ENCODE measurements around the gene PDZD2. TPM values are rescaled to one million over a fixed set of nuclear protein-coding genes. Genes with fewer than 3 reads are reported as not detected.
"Not testable (repeated sequence)": the region's sequence is repeated elsewhere in the genome, so short reads cannot be mapped to it uniquely, and the experiment has no call there.

The PDZD2 gene
- total RNA-seq, 1 donor from 2014 or later = not detected

DNA sequence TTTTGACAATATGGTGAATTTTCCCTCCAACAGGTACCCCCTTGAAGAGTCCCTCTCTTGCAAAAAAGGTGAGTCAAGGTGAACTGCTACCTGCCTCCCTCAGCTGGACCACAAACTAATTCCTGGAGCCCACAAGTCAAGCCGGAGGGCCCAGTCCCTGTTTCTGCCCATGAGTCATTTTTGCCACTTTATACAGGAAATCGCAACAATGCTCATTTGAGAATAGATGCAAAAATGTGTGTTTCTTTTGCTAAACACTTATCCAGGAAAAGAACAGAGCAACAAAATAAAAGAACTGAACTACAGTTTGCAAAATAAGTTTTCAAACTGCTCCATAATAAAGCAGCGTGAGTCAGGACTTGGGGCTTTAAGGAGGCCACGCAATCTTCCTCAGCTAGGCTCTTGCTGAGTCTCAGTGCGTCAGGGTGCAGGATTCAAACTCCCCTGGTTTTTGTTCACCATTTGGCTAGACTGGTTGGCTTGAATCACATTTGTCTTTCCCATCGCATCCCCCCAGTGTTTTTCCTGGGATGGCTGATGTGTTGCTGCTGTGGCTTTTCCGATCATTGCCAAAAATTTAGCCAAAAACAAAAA lies 432.5 kb downstream of the PDZD2 start:
- no peak for DNase-seq
- intact Hi-C loops (cut with micrococcal nuclease) = no loop called here
- Mint-ChIP-seq H3K4me1 (peaks cover 1% of the 10 kb centered on the region), H3K9me3 (no peaks in the 10 kb centered on the region), H3K36me3 (ENCODE audit: low read depth) (no peaks in the 10 kb centered on the region), H3K27me3 (no peaks in the 10 kb centered on the region), H3K27ac (no peak overlapping the region), H3K4me3 (no peak overlapping the region)

DNA sequence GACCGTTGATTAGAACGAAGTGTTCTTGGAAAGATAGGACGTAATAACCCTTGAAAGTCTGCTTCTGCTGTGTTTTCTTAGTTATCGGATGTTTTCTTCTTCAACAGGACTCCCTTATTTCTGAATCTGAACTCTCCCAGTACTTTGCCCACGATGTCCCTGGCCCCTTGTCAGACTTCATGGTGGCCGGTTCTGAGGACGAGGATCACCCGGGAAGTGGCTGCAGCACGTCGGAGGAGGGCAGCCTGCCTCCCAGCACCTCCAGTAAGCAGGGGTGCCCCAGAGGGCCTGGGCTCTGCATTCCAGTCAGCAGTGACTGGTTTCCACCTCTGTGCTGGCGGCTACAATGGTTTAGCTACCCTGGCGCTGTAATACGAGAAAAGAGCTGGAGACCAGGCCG lies 433.1 kb downstream of the PDZD2 start:
- intact Hi-C loops (cut with micrococcal nuclease) = no loop called here
- H3K4me1 Mint-ChIP-seq = peaks cover 1% of the 10 kb centered on the region

DNA sequence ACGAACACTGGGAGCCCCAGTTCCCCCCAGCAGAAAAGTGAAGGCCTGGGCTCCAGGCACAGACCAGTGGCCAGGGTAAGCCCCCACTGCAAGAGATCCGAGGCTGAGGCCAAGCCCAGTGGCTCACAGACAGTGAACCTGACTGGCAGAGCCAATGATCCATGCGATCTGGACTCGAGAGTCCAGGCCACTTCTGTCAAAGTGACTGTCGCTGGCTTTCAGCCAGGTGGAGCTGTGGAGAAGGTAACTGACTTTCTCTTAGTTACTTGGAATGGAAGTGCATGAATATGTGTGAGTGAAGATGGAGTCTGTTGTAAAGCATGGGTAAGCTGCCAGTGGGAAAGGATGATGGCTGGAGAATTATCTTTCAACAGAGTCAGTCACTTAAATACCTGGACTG lies 435.5 kb downstream of the PDZD2 start:
- intact Hi-C loops (cut with micrococcal nuclease) = no loop called here
- no peaks in the 10 kb centered on the region for H3K27me3 Mint-ChIP-seq
- no peak overlapping the region for H3K27ac Mint-ChIP-seq
- no peaks in the 10 kb centered on the region for H3K9me3 Mint-ChIP-seq
- H3K4me1 Mint-ChIP-seq = peaks cover 1% of the 10 kb centered on the region
- no peak for DNase-seq
- H3K4me3 Mint-ChIP-seq = no peak overlapping the region
- H3K36me3 Mint-ChIP-seq (ENCODE audit: low read depth) = no peaks in the 10 kb centered on the region

More for the DNA sequence above, 433.1 kb downstream of the PDZD2 start:
- DNase-seq = no peak
- Mint-ChIP-seq H3K27ac (no peak overlapping the region), H3K9me3 (no peaks in the 10 kb centered on the region), H3K27me3 (no peaks in the 10 kb centered on the region), H3K36me3 (ENCODE audit: low read depth) (no peaks in the 10 kb centered on the region), H3K4me3 (no peak overlapping the region)

DNA sequence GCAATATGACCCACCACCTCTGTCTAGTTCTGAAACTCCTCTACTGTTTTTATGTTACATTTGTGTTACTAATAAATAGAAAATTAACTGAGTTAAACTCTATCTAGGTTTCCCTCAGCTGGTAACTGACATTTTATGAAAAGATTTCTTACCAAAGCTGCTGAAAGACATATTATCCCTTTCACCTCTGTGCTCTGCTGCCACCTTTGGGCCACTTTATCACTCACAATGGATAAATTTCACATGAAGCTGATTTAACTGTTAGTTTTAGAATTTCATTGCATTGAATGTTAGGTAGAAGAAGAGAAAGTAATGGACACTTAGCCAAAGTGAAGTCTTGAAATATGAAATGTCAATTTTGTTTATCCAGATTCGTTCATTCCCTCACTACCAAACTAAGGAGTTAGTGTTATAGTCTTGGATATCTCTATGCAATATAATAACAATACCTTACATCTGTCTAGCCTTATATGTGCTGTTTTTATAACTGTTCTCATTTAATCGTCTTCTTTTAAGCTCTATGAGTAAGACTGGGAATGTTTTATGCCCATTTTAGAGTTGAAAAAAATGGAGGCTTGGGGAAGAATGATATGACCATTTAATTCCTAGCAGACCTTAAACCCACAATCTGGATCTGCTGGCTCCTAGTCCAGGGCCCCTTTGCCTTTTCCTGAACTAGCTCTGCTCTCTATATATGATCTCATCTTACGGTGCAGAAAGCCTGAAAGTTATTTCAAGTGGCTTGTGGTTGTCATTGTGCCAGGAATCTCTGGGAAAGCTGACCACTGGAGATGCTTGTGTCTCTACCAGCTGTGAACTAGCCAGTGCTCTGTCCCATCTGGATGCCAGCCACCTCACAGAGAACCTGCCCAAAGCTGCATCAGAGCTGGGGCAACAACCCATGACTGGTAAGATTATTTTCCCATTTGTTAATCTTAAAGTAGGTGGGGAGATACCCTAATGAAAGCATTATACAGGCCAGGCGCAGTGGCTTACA lies 438.1 kb downstream of the PDZD2 start:
- DNase-seq = peak; percentile 81
- intact Hi-C loops (cut with micrococcal nuclease) = loop anchor here (1.0 to 2.0 kb wide), 2 partner anchors 252 to 496 kb away; no protein-coding TSS in a partner anchor

DNA sequence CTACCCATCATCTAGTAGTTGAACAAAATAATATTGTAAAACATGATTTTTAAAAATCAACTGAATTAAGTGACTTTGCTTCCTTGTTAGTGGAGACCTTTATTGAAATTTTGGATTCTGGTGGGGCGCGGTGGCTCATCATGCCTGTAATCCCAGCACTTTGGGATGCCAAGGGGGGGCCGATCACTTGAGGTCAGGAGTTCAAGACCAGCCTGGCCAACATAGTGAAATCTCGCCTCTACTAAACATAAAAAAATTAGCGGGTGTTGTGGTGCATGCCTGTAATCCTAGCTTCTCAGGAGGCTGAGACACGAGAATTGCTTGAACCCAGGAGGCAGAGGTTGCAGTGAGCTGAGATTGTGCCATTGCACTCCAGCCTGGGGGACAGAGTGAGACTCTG lies 439.9 kb downstream of the PDZD2 start:
- H3K4me1 Mint-ChIP-seq; H3K27me3 Mint-ChIP-seq; DNase-seq; H3K36me3 Mint-ChIP-seq (ENCODE audit: low read depth); H3K27ac Mint-ChIP-seq; intact Hi-C loops (cut with micrococcal nuclease); H3K4me3 Mint-ChIP-seq; H3K9me3 Mint-ChIP-seq: not testable (repeated sequence)

More for the DNA sequence above, 438.1 kb downstream of the PDZD2 start:
- H3K36me3 Mint-ChIP-seq (ENCODE audit: low read depth) = no peaks in the 10 kb centered on the region
- no peaks in the 10 kb centered on the region for H3K27me3 Mint-ChIP-seq
- H3K27ac Mint-ChIP-seq = no peak overlapping the region
- H3K4me3 Mint-ChIP-seq = no peak overlapping the region
- no peaks in the 10 kb centered on the region for H3K9me3 Mint-ChIP-seq
- no peaks in the 10 kb centered on the region for H3K4me1 Mint-ChIP-seq

DNA sequence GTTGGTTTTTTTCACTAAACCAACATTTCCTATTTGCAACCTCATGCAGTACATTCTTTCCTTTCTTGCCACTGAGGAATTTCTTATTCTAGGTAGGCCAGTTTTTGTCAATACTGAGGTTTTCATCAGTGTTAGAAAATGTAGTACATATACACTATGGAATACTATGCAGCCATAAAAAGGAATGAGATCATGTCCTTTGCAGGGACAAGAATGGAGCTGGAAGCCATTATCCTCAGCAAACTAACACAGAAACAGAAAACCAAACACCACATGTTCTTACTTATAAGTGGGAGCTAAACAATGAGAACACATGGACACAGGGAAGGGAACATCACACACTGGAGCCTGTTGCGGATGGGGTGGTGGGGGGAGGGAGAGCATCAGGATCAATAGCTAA lies 441.6 kb downstream of the PDZD2 start:
- H3K36me3 Mint-ChIP-seq (ENCODE audit: low read depth); H3K9me3 Mint-ChIP-seq; H3K4me1 Mint-ChIP-seq; intact Hi-C loops (cut with micrococcal nuclease); H3K27ac Mint-ChIP-seq; H3K4me3 Mint-ChIP-seq; DNase-seq; H3K27me3 Mint-ChIP-seq: not testable (repeated sequence)

DNA sequence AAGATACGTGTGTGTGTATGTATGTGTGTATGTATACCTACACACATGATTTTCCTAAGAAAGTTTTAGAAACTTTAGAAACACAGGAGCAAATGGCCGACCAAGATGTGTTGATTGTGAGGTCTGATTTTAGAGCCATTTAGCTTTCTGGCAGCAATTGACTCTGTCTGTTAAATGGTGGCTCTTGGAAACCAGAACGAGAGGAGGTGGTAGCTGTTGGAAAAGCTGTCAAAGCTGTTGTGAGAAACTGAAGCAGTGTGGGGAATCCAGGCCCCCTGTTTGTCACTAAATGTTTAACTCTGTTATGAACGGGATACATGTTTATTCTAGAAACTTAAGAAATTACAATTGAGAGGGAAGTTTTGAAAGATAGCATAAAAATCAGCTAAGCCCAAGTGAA lies 443.8 kb downstream of the PDZD2 start:
- Mint-ChIP-seq H3K36me3 (ENCODE audit: low read depth) (no peaks in the 10 kb centered on the region), H3K27ac (no peak overlapping the region), H3K9me3 (no peaks in the 10 kb centered on the region), H3K27me3 (no peaks in the 10 kb centered on the region), H3K4me3 (no peak overlapping the region), H3K4me1 (no peaks in the 10 kb centered on the region)
- DNase-seq = no peak
- intact Hi-C loops (cut with micrococcal nuclease) = no loop called here

DNA sequence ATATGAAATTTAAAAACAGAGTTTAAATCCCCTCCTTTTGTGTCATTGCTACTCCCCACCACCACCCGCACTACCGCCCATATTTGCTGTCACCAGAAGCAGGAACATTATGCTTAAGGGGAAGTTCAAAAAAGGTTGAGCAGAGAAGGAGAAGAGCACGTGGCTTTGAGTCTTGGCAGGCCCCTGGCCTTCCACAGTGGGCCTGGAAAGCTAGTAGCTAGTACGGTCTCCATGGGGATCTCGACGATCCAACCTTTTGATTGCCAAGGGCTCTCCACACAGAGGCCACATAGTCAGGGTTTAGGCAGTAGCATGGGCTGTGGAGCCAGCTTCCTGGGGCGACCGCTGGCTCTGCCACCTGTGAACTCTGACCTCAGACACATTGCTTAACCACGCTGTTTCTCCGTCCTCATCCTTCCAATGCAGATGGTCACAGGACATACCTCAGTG lies 445.1 kb downstream of the PDZD2 start:
- no peaks in the 10 kb centered on the region for H3K36me3 Mint-ChIP-seq (ENCODE audit: low read depth)
- no peak for DNase-seq
- H3K27ac Mint-ChIP-seq = no peak overlapping the region
- intact Hi-C loops (cut with micrococcal nuclease) = no loop called here
- H3K4me1 Mint-ChIP-seq = no peaks in the 10 kb centered on the region
- no peaks in the 10 kb centered on the region for H3K27me3 Mint-ChIP-seq
- H3K4me3 Mint-ChIP-seq = no peak overlapping the region
- H3K9me3 Mint-ChIP-seq = no peaks in the 10 kb centered on the region

DNA sequence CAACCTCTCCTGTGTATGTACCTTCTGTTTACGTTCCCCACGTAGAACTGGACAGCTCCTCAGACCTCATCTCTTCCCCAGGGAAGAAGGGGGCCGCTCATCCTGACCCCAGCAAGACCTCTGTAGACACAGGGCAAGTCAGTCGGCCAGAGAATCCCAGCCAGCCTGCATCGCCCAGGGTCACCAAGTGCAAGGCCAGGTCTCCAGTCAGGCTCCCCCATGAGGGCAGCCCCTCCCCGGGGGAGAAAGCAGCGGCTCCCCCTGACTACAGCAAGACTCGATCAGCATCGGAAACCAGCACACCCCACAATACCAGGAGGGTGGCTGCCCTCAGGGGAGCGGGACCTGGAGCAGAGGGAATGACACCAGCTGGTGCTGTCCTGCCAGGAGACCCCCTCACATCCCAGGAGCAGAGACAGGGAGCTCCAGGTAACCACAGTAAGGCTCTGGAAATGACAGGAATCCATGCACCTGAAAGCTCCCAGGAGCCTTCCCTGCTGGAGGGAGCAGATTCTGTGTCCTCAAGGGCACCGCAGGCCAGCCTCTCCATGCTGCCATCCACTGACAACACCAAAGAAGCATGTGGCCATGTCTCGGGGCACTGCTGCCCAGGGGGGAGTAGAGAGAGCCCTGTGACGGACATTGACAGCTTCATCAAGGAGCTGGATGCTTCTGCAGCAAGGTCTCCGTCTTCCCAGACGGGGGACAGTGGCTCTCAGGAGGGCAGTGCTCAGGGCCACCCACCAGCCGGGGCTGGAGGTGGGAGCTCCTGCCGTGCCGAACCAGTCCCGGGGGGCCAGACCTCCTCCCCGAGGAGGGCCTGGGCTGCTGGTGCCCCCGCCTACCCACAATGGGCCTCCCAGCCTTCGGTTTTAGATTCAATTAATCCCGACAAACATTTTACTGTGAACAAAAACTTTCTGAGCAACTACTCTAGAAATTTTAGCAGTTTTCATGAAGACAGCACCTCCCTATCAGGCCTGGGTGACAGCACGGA lies 448.5 kb downstream of the PDZD2 start:
- no peaks in the 10 kb centered on the region for H3K27me3 Mint-ChIP-seq
- no peak overlapping the region for H3K4me3 Mint-ChIP-seq
- no peaks in the 10 kb centered on the region for H3K4me1 Mint-ChIP-seq
- no peak for DNase-seq
- no peaks in the 10 kb centered on the region for H3K36me3 Mint-ChIP-seq (ENCODE audit: low read depth)
- intact Hi-C loops (cut with micrococcal nuclease) = no loop called here
- H3K9me3 Mint-ChIP-seq = no peaks in the 10 kb centered on the region
- no peak overlapping the region for H3K27ac Mint-ChIP-seq

DNA sequence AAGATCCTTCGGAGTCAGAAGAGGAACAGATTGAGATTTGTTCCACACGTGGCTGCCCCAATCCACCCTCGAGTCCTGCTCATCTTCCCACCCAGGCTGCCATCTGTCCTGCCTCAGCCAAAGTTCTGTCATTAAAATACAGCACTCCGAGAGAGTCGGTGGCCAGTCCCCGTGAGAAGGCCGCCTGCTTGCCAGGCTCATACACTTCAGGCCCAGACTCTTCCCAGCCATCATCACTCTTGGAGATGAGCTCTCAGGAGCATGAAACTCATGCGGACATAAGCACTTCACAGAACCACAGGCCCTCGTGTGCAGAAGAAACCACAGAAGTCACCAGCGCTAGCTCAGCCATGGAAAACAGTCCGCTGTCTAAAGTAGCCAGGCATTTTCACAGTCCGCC lies 449.3 kb downstream of the PDZD2 start:
- intact Hi-C loops (cut with micrococcal nuclease) = no loop called here
- Mint-ChIP-seq H3K36me3 (ENCODE audit: low read depth) (no peaks in the 10 kb centered on the region), H3K27me3 (no peaks in the 10 kb centered on the region), H3K4me1 (no peaks in the 10 kb centered on the region), H3K4me3 (no peak overlapping the region), H3K9me3 (no peaks in the 10 kb centered on the region), H3K27ac (no peak overlapping the region)
- DNase-seq = no peak

DNA sequence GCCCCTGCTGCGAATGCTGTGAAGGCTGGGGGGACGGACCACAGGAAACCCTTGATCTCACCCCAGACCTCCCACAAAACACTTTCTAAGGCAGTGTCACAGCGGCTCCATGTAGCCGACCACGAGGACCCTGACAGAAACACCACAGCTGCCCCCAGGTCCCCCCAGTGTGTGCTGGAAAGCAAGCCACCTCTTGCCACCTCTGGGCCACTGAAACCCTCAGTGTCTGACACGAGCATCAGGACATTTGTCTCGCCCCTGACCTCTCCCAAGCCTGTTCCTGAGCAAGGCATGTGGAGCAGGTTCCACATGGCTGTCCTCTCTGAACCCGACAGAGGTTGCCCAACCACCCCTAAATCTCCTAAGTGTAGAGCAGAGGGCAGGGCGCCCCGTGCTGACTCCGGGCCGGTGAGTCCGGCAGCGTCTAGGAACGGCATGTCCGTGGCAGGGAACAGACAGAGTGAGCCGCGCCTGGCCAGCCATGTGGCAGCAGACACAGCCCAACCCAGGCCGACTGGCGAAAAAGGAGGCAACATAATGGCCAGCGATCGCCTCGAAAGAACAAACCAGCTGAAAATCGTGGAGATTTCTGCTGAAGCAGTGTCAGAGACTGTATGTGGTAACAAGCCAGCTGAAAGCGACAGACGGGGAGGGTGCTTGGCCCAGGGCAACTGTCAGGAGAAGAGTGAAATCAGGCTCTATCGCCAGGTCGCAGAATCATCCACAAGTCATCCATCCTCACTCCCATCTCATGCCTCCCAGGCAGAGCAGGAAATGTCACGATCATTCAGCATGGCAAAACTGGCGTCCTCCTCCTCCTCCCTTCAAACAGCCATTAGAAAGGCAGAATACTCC lies 450.4 kb downstream of the PDZD2 start:
- no peak overlapping the region for H3K27ac Mint-ChIP-seq
- no peak overlapping the region for H3K4me3 Mint-ChIP-seq
- no peaks in the 10 kb centered on the region for H3K27me3 Mint-ChIP-seq
- H3K4me1 Mint-ChIP-seq = peaks cover 3% of the 10 kb centered on the region
- H3K9me3 Mint-ChIP-seq = no peaks in the 10 kb centered on the region
- H3K36me3 Mint-ChIP-seq (ENCODE audit: low read depth) = no peaks in the 10 kb centered on the region
- intact Hi-C loops (cut with micrococcal nuclease) = no loop called here
- DNase-seq = no peak

DNA sequence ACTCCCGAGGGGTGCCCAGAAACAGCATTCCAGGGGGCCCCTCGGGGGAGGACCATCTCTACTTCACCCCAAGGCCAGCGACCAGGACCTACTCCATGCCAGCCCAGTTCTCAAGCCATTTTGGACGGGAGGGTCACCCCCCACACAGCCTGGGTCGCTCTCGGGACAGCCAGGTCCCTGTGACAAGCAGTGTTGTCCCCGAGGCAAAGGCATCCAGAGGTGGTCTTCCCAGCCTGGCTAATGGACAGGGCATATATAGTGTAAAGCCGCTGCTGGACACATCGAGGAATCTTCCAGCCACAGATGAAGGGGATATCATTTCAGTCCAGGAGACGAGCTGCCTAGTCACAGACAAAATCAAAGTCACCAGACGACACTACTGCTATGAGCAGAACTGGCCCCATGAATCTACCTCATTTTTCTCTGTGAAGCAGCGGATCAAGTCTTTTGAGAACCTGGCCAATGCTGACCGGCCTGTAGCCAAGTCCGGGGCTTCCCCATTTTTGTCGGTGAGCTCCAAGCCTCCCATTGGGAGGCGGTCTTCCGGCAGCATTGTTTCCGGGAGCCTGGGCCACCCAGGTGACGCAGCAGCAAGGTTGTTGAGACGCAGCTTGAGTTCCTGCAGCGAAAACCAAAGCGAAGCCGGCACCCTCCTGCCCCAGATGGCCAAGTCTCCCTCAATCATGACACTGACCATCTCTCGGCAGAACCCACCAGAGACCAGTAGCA lies 451.3 kb downstream of the PDZD2 start:
- no peak overlapping the region for H3K4me3 Mint-ChIP-seq
- no peaks in the 10 kb centered on the region for H3K9me3 Mint-ChIP-seq
- no peak for DNase-seq
- no peaks in the 10 kb centered on the region for H3K36me3 Mint-ChIP-seq (ENCODE audit: low read depth)
- H3K4me1 Mint-ChIP-seq = peaks cover 3% of the 10 kb centered on the region
- no peaks in the 10 kb centered on the region for H3K27me3 Mint-ChIP-seq
- H3K27ac Mint-ChIP-seq = no peak overlapping the region
- intact Hi-C loops (cut with micrococcal nuclease) = loop anchor here (5.0 kb wide), 1 partner anchor 263 kb away; no protein-coding TSS in a partner anchor

Measured in activated CD4-positive, alpha-beta T cell treated with anti-CD3 and anti-CD28 coated beads, Interleukin-2, amount 10 ng/mL, durations not matched to agents 24 days and 14 days (primary cell).